T-helper 1 cell (primary cell): ENCODE results near the gene CLASP2.
A peak's percentile ranks its signal among the peaks of the same experiment; 100 is the strongest.
"Not testable (repeated sequence)": the region's sequence is repeated elsewhere in the genome, so short reads cannot be mapped to it uniquely, and the experiment has no call there.

Source experiments
- DNase-seq, 5 donors: peaks; one replicate each; pipeline ENCODE4 v3.0.0-alpha.2; 2012 to 2020
- total RNA-seq, 4 donors: gene quantifications; one replicate each; lab custom pipeline; 2026; lab: John Stamatoyannopoulos, UW

The CLASP2 gene
- 65.3 to 88.1 (median 85.3) reads per million in 4 donors for total RNA-seq

DNA sequence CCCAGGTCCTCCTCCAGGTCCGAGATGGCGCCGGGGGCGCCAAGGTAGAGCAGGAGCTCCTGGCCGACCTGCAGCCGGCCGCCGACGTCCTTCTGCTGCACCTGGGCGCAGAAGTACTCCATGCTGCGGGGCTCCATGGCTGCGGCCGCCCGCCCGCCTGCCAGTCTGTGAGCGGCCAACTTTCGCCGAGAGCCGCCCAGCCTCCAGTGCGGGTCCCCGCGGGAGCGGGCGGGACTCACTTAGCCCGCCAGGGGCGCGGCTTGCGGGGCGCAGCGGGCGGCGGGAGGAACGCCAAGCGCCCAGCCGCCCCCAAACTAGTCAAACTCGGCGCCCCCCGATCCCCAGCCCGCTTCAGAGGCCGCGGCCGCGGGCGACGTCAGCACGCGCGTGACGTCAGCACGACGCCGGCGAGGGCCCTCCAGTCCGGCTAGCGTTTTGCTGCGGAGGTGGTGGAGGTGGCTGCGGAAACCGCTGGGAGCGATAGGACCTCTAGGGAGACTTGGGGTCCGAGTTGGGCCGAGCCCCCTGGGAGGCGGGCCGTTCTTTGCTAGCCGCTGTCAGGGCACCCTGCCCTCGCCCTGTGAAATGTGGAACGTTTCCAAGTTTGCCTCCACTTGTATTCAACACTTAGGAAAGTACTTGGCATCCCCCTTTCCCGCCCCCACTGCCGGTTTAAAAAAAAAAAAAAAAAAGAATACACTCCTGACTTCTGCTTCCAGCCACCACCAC, at the start of gene CLASP2:
CLASP2 (minus strand) TSS at position 389 of the 729 bp plus-strand sequence; CDS start at position 137, 252 bp downstream.
- peak; percentile 68 to 89 (median 79) for DNase-seq

DNA sequence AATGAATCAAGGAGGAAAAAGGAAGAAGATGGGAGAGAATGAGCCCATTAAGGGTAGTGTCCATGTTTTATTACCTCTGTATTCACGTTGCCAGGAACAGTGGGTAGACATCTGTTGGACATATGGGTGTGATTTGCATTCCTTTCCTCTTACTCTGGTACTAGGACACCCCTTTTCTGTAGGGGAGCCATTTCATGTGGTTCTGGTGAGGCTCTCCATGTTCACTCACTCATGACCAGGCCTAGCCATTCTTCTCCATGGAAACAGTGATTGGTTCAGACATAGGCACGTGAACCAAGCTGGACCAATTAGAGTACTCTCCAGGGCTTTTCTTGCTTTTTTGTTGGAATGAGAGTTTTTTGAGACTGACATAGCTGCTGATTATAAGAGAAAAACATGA, 40.8 kb upstream of the CLASP2 start:
- no peak for DNase-seq

DNA sequence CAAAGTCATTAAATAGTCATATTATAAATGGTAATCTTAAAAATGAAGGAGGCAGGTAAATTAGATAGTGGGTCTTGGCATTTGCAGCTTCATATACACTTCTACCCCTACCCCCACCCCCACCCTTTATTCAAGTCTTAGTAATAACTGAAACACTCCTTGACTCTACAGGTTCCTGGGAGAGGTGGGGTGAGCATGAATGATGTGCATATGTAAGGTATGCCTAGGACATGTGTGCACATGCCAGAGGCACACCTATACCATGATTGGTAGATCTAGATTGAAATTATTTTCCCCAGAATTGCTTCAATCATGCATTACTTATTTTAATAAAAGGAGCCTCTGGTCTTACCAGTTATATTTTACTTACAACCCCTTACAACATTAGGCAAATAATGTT, 40.2 kb upstream of the CLASP2 start:
- DNase-seq: no peak

DNA sequence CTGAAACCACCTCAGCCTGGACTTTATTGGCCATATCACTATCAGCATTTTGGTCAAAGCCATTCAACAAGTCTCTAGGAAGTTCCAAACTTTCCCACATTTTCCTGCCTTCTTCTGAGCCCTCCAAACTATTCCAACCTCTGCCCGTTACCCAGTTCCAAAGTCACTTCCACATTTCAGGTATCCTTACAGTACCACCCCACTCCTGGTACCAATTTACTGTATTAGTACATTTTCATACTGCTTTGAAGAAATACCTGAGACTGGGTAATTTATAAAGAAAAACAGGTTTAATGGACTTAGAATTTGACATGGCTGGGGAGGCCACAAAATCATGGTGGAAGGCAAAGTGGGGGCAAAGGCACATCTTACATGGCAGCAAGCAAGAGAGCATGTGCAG, 36.3 kb upstream of the CLASP2 start:
- DNase-seq: not testable (repeated sequence)

DNA sequence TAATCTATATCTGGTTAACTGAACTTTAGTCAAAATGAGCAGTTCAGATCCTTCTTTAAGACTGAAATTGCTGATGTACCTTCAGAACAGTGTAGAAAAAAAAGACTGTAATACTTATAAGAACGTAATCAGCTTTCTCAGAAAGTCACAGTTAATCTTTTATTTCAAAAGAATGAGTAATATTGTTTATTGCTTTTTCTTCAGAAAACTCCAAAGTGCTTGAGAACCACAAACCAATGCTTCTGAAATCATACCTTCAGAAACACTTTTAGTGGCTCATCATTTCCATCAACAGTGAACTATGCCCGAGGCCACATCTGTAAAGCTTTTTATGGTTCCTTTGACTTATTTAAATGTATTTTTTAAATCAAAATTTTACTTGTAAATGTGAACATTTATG, 33.3 kb upstream of the CLASP2 start:
- peak in 1 of 5 donors; percentile 20 for DNase-seq

DNA sequence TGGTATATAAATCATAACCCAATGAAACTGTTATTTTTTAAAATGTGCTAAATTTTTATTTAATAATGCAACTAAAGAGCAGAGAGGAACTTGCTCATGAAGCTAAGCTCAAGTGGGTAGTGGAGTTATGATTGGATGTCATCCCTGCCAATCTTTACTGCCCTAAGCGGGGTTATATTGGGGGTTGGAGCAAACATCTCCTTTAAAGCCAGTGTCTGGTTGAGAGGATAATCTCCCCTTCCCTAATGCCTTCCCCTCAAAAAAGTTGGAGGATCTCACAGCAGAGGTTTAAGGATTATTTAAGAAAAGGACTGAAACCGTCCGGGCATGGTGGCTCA, 32.1 kb upstream of the CLASP2 start:
- no peak for DNase-seq

GRCh38 chr3:33749546-33750210, 31.6 kb upstream of the CLASP2 start:
- DNase-seq: no peak

DNA sequence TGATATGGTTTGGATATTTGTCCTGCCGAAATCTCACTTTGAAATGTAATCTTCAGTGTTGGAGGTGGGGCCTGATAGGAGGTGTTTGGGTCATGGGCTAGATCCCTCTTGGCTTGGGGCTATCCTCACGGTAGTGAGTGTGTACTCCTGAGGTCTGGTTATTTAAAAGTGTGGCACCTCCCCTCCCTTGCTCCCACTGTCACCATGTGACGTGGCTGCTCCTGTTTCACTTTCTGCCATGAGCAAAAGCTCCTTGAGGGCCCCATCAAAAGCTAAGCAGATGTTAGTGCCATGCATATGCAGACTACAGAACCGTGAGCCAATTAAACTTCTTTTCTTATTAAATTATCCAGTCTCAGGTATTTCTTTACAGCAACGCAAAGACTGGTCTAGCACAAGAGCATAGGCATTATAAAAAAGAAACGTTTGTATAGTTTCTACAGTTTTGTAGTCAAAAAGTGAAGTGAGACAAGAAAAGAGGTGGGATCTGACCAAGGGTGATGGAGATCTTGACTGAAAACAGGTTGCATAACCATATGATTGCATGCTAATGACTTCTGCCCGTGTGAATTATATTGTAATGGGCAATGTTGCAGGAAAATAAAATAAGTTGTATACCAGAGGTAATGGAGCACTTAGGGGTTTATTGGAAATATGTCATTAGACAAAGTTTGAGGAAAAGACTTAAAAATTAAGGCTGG, 28.5 kb upstream of the CLASP2 start:
- DNase-seq: no peak

DNA sequence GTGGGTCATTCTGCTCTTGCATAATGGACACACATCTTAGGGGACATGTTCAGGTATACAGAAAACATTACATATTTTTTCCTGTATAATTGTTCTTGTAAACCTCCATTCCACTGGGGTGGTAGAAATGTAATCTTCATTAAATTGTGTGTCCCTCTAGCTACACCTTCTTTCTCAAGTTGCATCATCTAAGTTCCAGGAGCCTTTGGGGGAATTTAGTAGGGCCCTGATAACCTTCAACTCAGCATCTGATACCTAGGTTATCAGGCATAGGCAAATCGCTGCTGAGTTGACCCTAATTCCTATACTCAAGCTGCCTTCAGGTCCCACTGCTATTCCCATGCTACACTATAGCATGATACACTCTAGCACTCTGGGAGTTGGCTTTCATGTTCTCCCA, 19.1 kb upstream of the CLASP2 start:
- no peak for DNase-seq

DNA sequence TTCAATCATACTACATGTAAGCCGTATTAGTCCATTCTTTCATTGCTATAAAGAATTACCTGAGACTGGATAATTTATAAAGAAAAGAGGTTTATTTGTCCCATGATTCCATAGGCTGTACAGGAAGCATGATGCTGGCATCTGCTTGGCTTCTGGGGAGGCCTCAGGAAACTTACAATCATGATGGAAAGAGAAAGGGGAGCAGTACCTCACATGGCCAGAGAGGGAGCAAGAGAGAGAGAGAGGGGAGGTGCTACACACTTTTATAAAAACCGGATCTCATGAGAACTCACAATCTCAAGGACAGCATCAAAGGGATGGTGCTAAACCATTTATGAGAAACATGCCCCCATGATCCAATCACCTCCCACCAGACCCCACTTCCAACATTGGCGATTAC, 14.3 kb upstream of the CLASP2 start:
- peak in 1 of 5 donors; percentile 4 for DNase-seq

DNA sequence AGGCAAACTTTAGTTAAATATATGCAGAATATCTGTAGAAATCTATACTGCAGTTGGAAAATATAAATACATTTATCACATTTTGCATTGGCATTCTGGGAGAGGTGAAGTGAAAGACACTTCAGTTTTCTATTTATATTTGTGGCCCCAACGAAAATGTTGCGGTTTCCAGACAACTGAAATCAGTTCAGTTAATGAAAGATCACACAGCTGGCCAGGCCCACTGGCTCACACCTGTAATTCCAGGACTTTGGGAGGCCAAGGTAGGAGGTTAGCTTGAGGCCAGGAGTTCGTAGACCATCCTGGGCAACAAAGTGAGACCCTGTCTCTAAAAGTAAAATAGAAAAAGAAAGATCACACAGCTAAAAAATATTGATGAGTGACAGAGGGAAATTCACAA, 11.9 kb upstream of the CLASP2 start:
- DNase-seq: no peak

DNA sequence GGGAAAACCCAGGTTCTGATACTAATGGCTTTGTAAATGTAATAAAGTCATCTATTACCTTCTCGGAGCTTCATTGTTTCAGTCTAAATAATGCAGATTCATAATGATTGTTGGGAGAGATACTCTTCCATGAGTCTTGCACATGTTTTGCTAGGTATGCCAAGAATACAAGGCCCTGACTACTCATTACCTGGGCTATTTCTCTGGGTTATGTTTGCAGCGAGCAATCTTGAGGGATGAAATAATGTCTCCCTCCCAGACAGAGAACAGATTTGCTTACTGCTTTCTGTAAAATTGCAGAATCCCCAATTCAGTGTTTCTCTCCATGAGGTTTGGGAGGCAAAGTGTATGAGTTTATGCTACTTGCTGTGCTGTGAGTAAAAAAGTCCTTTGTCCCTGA, 6.2 kb upstream of the CLASP2 start:
- no peak for DNase-seq

DNA sequence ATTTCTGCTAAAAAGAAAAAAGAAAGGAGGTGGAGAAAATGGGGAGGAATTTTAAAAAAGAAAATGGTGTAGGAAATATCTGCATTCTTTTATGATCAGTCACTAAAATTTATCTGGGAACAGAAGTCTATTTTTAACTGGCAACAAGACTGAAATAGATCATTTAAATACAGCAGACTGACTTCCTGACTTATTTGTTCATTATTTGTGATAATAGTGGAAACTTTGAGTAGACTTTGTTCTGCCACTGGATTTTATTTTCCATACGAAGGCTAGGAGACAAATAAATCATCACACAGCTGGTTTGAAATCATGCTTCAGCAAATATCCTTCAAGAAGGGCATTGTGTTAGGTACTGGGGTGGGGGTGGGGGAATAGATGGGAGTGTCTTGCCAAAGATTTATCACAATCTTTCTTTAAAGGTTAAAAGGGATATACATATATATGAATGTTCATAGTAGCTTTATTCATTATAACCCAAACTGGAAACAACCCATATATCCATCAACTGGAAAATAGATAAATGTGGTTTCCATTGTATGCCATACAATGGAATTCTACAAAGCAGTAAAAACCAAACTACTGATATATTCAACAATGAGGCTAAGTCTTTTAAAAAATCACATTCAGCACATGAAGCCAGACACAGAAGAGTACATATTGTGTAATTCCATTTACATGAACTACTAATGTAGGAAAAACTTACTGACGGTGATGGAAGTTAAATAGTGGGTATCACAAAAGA, 4.7 kb upstream of the CLASP2 start:
- no peak for DNase-seq

DNA sequence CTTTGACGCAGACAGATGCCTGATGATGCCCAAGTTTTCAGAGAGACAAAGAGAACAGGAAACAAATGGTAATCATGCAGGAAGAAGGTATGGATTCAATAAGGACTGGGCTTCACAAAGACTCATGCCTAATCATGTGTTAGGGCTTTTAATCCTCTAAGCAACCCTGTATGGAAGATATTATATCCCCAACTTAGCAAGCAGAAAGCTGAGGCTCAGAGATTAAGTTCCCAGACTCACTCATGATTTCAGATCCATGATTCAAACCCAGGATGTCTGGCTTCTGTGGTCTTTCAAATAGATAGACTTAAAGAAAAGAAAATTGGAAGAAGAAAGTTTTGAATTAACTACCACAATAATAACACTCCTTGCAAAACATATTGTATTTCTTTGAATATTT, 4.1 kb upstream of the CLASP2 start:
- DNase-seq: no peak

- no peak for DNase-seq
These were observed 497 bp upstream of the CLASP2 start for GRCh38 chr3:33718595-33718907.

GRCh38 chr3:33717616-33717865, 513 bp downstream of the CLASP2 start:
- no peak for DNase-seq

DNA sequence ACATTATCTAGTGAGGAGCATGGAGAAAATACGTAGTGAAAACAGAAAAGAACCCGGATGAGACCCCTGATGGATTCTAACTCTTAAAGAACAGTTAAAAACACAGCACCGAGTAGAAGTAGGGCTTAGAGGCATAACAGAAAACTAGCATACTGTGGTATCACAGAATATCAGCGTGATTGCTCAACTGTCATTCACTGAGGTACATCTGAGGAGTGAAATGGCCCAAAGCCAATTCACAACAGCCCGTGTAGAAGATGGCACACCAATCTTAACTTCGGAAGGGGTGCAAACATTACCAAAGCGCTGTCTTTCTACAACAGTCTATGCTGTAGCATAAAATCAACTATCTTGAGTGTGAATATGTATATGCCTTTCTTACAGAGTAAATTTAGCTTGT, 1.8 kb downstream of the CLASP2 start:
- DNase-seq: no peak

- no peak for DNase-seq
These were observed 7.0 kb downstream of the CLASP2 start for GRCh38 chr3:33711100-33711499.

DNA sequence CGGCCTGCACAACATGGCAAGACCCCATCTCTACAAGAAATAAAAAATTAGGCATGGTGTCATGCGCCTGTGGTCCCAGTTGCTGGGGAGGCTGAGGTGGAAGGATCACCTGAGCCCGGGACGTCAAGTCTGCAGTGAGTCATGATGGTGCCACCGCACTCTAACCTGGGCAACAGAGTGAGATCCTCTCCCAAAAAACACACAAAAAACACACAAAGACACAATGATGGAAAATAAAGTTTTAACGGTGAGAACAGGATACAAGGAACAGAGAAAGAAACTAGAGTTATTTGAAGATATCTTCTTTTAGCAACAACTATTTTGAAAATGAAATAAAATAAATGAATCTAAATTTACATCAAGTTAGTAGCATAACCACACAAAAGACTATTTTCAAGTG, 12.0 kb downstream of the CLASP2 start:
- DNase-seq: no peak

DNA sequence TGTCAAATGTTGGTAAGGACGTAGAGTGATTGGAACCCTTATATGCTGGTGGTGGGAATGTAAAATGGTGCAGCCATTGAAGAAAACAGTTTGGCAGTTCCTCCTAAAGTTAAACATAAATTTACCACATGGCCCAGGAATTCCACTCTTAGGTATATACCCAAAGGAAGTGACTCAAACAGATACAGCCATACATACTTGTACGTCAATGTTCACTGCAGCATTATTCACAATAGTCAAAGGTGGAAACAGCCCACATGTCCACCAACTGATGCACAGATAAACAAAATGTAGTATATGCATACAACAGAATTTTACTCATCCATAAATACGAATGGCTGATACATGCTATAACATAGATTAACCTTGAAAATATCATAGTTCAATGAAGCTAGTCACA, 13.2 kb downstream of the CLASP2 start:
- peak in 1 of 5 donors; percentile 48 for DNase-seq

- no peak for DNase-seq
These were observed 18.8 kb downstream of the CLASP2 start for GRCh38 chr3:33699275-33699674.

GRCh38 chr3:33694944-33695343, 23.1 kb downstream of the CLASP2 start:
- no peak for DNase-seq

GRCh38 chr3:33690341-33690740, 27.7 kb downstream of the CLASP2 start:
- DNase-seq: no peak
